GM12891 (cell line): ENCODE results near the gene LCNL1.

ENCODE experiments used
- POLR2A ChIP-seq: IDR thresholded peaks from 2 replicates; pipeline ENCODE4 v1.6.1; 2011; ENCODE audit warnings: low read depth, low read length, control low read depth
- TAF1 ChIP-seq: IDR thresholded peaks from 2 replicates; pipeline ENCODE4 v1.6.1; 2011; ENCODE audit warnings: low read depth, low read length, control low read depth

DNA sequence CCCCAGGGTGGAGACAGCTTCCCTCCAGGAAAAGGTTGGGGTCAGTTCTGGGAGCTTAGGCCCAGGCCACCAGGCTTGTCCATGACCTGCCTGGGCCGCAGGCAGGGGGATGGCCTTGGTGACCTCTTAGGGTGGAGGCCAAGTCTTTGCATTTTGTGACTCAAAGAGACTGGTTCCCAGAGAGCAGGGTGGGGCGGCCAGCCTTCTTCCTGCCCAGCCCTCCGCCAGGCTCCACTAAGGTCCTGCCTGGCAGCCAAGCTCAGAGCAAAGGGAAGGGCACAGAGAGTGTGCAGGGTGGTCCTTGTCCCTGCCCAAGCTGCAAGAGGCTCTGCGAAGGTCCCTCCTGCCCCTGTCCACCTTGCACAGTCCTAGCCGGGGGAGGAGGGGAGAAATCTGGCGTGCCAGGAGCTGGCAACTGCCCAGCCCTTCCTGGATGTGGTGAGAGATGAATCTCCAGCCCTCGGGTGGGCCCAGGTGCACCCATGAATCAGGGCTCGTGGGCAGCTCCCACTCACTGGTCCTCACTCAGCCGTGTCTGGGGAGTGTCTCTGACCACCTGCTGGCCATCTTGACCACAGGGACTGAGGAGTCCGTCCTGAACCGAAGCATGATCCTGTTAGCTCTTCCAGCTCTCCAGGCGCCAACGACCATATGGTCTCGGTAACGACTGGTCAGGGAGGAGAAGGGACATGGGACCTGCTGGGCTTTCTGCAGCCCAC lies 7.8 kb upstream of the LCNL1 start:
- TF ChIP-seq POLR2A, result no peak
- TF ChIP-seq TAF1, result no peak
